ENCODE results near the gene BANF2.

BANF2 gene

DNA sequence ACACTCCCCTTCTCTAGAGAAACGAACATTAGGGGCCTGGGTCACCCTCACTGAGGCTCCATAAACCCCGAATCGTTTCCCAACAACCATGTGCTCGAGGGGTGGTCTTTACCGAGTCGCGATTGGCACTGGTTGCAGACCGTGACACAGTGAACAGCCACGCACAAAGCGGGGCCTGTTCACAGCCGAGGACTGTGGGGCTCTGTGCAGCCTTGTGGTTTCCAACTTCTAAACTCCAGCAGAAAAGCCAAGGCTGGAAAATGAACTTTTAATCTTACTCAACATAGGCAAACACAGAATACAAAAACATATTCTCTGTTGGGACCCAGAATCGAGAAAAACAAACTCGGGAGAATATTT lies 36.7 kb upstream of the BANF2 start:
- no peak overlapping the region for H3K4me3 ChIP-seq (ENCODE audit: control insufficient read depth, low read depth, low read length)
- DNase-seq (ENCODE audit: low read depth) = no peak
- TF ChIP-seq, protein P1, sequence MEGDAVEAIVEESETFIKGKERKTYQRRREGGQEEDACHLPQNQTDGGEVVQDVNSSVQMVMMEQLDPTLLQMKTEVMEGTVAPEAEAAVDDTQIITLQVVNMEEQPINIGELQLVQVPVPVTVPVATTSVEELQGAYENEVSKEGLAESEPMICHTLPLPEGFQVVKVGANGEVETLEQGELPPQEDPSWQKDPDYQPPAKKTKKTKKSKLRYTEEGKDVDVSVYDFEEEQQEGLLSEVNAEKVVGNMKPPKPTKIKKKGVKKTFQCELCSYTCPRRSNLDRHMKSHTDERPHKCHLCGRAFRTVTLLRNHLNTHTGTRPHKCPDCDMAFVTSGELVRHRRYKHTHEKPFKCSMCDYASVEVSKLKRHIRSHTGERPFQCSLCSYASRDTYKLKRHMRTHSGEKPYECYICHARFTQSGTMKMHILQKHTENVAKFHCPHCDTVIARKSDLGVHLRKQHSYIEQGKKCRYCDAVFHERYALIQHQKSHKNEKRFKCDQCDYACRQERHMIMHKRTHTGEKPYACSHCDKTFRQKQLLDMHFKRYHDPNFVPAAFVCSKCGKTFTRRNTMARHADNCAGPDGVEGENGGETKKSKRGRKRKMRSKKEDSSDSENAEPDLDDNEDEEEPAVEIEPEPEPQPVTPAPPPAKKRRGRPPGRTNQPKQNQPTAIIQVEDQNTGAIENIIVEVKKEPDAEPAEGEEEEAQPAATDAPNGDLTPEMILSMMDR (conservative IDR thresholded peaks at IDR 0.05; ENCODE audit: control insufficient read depth, insufficient read depth, low read depth, low read length) = no peak

DNA sequence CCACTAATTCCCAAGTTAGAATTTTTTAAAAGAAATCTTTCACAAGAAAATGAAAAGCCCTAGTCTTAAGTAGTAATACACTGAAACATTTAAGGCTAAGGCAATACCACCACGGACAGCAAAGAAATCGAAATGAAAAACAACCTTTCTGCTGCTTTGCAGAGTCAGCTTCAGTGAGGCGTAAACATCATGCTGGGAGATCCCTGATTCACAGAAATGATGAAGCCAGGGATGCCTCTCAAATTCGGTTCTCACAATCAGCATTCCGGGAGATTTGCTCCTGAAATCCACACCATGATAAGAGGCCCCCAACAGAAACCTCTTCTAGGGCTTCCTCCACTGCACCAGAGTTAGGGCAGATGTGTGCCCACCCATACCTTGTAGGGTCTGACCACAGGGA lies 36.3 kb upstream of the BANF2 start:
- peak; percentile 65 for DNase-seq (ENCODE audit: low read depth)
- no peak overlapping the region for H3K4me3 ChIP-seq (ENCODE audit: control insufficient read depth, low read depth, low read length)
- TF ChIP-seq, protein P1 (conservative IDR thresholded peaks at IDR 0.05; ENCODE audit: control insufficient read depth, insufficient read depth, low read depth, low read length) = no peak

DNA sequence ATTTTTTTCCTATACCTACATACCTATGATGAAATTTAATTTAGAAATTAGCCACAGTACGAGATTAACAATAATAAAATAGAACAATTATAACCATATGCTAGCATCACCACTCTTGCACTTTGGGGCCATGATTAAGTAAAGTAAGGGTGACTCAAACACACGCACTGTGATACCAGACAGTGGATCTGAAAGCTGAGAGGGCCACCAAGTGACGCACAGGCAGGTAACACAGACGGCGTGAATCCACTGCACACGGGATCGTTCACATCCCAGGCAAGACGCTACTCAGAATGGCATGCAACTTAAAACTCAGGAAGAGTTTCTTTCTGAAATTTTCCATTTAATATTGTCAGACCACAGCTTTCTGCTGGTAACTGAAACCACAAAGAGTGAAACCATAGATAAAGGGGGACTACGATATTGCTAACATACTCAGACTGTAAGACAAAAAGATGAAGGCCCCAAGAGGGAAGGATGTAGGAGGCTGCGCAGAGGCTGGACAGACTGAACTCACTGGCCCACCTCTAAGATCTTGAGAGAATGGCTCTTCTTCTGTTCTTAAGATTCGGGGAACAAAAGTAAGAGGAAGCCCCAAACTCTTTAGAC lies 35.6 kb upstream of the BANF2 start:
- H3K4me3 ChIP-seq (ENCODE audit: control insufficient read depth, low read depth, low read length) = no peak overlapping the region
- TF ChIP-seq, protein P1 (conservative IDR thresholded peaks at IDR 0.05; ENCODE audit: control insufficient read depth, insufficient read depth, low read depth, low read length) = no peak
- peak; percentile 65 for DNase-seq (ENCODE audit: low read depth)

DNA sequence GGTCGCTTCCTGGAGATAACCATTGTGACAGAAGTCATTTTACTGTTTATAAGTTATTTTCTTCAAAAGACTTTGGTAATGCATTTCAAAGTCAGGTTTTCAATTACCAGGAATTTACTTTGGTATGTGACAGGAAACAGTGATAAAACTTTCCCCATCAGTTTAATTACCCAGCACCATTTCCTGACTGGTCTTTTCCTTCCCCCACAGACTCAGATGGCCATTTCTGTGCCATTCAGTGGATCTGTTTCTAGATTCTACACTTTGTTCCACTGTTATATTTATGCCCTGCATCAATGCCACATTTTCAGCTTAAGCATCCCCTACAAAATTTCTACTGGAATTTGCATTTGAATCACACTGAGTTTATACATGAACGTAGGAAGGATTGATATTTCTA lies 34.0 kb upstream of the BANF2 start:
- H3K4me3 ChIP-seq (ENCODE audit: control insufficient read depth, low read depth, low read length) = no peak overlapping the region
- TF ChIP-seq, protein P1 (conservative IDR thresholded peaks at IDR 0.05; ENCODE audit: control insufficient read depth, insufficient read depth, low read depth, low read length) = no peak
- no peak for DNase-seq (ENCODE audit: low read depth)

DNA sequence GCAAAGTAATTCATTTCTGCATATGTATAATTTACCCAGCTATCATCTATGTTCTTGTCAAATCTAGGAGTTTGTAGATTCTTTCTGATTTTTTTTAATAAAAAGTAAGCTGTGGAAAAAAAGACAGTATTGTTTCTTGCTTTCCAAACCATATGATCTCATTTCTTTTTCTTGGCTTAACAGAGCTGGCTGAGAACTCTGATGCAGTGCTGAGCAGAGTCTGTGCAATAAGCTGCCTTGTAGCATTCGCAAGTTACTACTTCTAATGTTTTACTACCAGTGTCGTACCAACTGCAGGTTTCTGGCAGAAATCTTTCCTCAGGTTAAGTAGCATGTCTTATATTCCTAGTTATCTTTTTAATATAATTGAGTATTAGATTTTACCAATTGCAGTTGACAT lies 33.3 kb upstream of the BANF2 start:
- peak; percentile 70 for DNase-seq (ENCODE audit: low read depth)
- H3K4me3 ChIP-seq (ENCODE audit: control insufficient read depth, low read depth, low read length) = no peak overlapping the region
- TF ChIP-seq, protein P1 (conservative IDR thresholded peaks at IDR 0.05; ENCODE audit: control insufficient read depth, insufficient read depth, low read depth, low read length) = no peak

DNA sequence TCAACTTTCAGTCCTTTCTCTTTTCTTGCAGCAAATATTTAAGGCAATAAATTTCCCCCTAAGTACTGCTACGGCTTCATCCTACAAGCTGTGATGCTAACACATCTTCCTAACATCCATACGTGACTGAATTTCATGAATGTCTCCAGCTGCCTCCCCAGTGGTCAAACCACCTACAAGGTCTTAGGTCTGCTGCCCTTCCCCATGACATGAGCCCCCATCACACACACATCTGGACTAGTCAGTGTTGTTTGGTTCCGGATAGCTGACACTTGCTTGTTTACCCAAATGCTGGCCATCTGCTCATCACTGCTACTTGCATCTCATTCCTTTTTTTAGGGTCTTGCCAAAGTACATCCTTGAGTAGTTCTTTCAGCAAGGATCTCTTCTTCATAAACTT lies 32.3 kb upstream of the BANF2 start:
- no peak for DNase-seq (ENCODE audit: low read depth)
- TF ChIP-seq, protein P1 (conservative IDR thresholded peaks at IDR 0.05; ENCODE audit: control insufficient read depth, insufficient read depth, low read depth, low read length) = no peak
- H3K4me3 ChIP-seq (ENCODE audit: control insufficient read depth, low read depth, low read length) = no peak overlapping the region

DNA sequence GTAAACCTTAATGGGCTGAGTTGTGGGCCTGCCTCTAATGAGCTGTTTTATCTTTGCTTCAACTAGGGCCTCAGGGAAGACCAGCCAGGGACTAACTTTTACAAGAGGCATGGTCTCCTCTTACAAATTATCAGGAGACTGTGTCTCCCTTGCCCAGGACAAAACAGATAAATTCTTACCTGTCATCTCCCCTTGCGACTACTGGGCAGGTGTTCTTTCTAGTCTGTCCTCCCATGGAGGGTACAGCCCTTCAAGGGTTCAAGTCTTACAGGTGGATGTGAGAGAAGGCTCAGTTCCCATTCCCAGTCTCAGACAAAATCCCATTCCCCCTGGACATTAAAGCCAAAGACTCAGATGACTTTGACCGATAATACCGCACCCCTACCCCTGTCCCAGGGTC lies 31.3 kb upstream of the BANF2 start:
- no peak overlapping the region for H3K4me3 ChIP-seq (ENCODE audit: control insufficient read depth, low read depth, low read length)
- no peak for DNase-seq (ENCODE audit: low read depth)
- TF ChIP-seq, protein P1 (conservative IDR thresholded peaks at IDR 0.05; ENCODE audit: control insufficient read depth, insufficient read depth, low read depth, low read length) = no peak

All from fibroblast of mammary gland (primary cell).